Colonic mucosa (tissue), 4 donors: Measurements from ENCODE around the gene TENM3. TPM values are rescaled to one million over a fixed set of nuclear protein-coding genes. Genes with fewer than 3 reads are reported as not detected.

ENCODE experiments used
- DNase-seq: peaks from one replicate; pipeline ENCODE4 v3.0.0-alpha.2; 2020
- H3K27ac ChIP-seq: fragments of 200-600 bp; one replicate; pipeline ENCODE4 v1.8.0; 2021
- H3K27me3 ChIP-seq: fragments of 200-600 bp; one replicate; pipeline ENCODE4 v1.8.0; 2021
- H3K36me3 ChIP-seq: fragments of 200-600 bp; one replicate; pipeline ENCODE4 v1.8.0; 2021
- H3K4me1 ChIP-seq: fragments of 200-600 bp; one replicate; pipeline ENCODE4 v1.8.0; 2021; ENCODE audit warnings: mild to moderate bottlenecking
- H3K4me3 ChIP-seq: fragments of 200-600 bp; one replicate; pipeline ENCODE4 v1.8.0; 2021
- H3K9ac ChIP-seq, 2 donors: one replicate each; pipeline ENCODE4 v1.7.0; 2013; ENCODE audit warnings: control low read depth in 2 of 2, low read depth in 2 of 2, low read length in 2 of 2
- H3K9me3 ChIP-seq: fragments of 200-600 bp; one replicate; pipeline ENCODE4 v1.8.0; 2021
- CTCF ChIP-seq: fragments of 200-600 bp; IDR thresholded peaks from one replicate; pipeline ENCODE4 v1.8.0; 2022; ENCODE audit warnings: antibody characterized with exemption, mild to moderate bottlenecking
- intact Hi-C: fragments of 100-400 bp; cut with DNase I; formaldehyde crosslinking; loops from one replicate; pipeline ENCODE4 v1.14.1; 2022
- total RNA-seq, 2 donors: library from RNA; stranded (reverse); fragmentation: NEBNext Ultra II Directional in 1 of 2; extraction: Animal tissue kit (Norgen Biotek cat#: 25700) in 1 of 2; gene quantifications; one replicate each; pipeline ENCODE4 v1.2.1, GENCODE V29; 2021
- donor health status: healthy.
- donor health status: DM: no; HTN: no; CAD: no.
- donor health status: DM: no; HTN: no; CAD: no.

Gene TENM3
- total RNA-seq, 2 donors from 2014 or later: 0.32 to 1.6 TPM

GRCh38 chr4:182653596-182653995, 410.4 kb downstream of the TENM3 start:
- H3K9ac ChIP-seq: no peak overlapping the region
- no peak overlapping the region for H3K4me3 ChIP-seq
- DNase-seq: no peak
- H3K27ac ChIP-seq: no peak overlapping the region
- H3K9me3 ChIP-seq: no peaks in the 10 kb centered on the region
- intact Hi-C loops: no loop called here
- no peak for TF ChIP-seq CTCF
- H3K27me3 ChIP-seq: no peaks in the 10 kb centered on the region
- H3K36me3 ChIP-seq: no peaks in the 10 kb centered on the region
- H3K4me1 ChIP-seq: no peaks in the 10 kb centered on the region

- H3K27ac ChIP-seq: no peak overlapping the region
- H3K36me3 ChIP-seq: no peaks in the 10 kb centered on the region
- no peak overlapping the region for H3K9ac ChIP-seq
- no peaks in the 10 kb centered on the region for H3K27me3 ChIP-seq
- H3K4me3 ChIP-seq: no peak overlapping the region
- H3K9me3 ChIP-seq: no peaks in the 10 kb centered on the region
- TF ChIP-seq CTCF: no peak
- no peak for DNase-seq
- H3K4me1 ChIP-seq: no peaks in the 10 kb centered on the region
- intact Hi-C loops: no loop called here
Observed at GRCh38 chr4:182655340-182655739, 412.1 kb downstream of the TENM3 start.

- no peaks in the 10 kb centered on the region for H3K27me3 ChIP-seq
- H3K36me3 ChIP-seq: no peaks in the 10 kb centered on the region
- H3K9ac ChIP-seq: no peak overlapping the region
- no peaks in the 10 kb centered on the region for H3K9me3 ChIP-seq
- no peak overlapping the region for H3K4me3 ChIP-seq
- TF ChIP-seq CTCF: no peak
- H3K27ac ChIP-seq: no peak overlapping the region
- no peak for DNase-seq
- H3K4me1 ChIP-seq: no peaks in the 10 kb centered on the region
- intact Hi-C loops: no loop called here
Observed at GRCh38 chr4:182662551-182662950, 419.3 kb downstream of the TENM3 start.

GRCh38 chr4:182671231-182671630, 428.0 kb downstream of the TENM3 start:
- Histone ChIP-seq H3K27me3 (no peaks in the 10 kb centered on the region), H3K27ac (no peak overlapping the region), H3K9me3 (no peaks in the 10 kb centered on the region), H3K4me1 (no peaks in the 10 kb centered on the region), H3K4me3 (no peak overlapping the region), H3K36me3 (no peaks in the 10 kb centered on the region), H3K9ac (no peak overlapping the region)
- DNase-seq: no peak
- intact Hi-C loops: no loop called here
- TF ChIP-seq CTCF: no peak

GRCh38 chr4:182671749-182672148, 428.5 kb downstream of the TENM3 start:
- H3K9ac ChIP-seq: no peak overlapping the region
- H3K4me3 ChIP-seq: no peak overlapping the region
- no peak for DNase-seq
- no peak for TF ChIP-seq CTCF
- no peaks in the 10 kb centered on the region for H3K9me3 ChIP-seq
- no peaks in the 10 kb centered on the region for H3K4me1 ChIP-seq
- H3K27me3 ChIP-seq: no peaks in the 10 kb centered on the region
- intact Hi-C loops: no loop called here
- no peaks in the 10 kb centered on the region for H3K36me3 ChIP-seq
- no peak overlapping the region for H3K27ac ChIP-seq

- intact Hi-C loops: no loop called here
- no peak for TF ChIP-seq CTCF
- no peaks in the 10 kb centered on the region for H3K27me3 ChIP-seq
- H3K4me1 ChIP-seq: no peaks in the 10 kb centered on the region
- no peak overlapping the region for H3K4me3 ChIP-seq
- DNase-seq: no peak
- no peak overlapping the region for H3K27ac ChIP-seq
- H3K9me3 ChIP-seq: no peaks in the 10 kb centered on the region
- no peaks in the 10 kb centered on the region for H3K36me3 ChIP-seq
- H3K9ac ChIP-seq: no peak overlapping the region
Observed at GRCh38 chr4:182678590-182678989, 435.4 kb downstream of the TENM3 start.
